ENCODE results near the gene ABHD8.
A peak's percentile ranks its signal among the peaks of the same experiment; 100 is the strongest.
"Not testable (repeated sequence)": the region's sequence is repeated elsewhere in the genome, so short reads cannot be mapped to it uniquely, and the experiment has no call there.

ABHD8 gene

GRCh38 chr19:17294051-17294891 lies 9.0 kb downstream of the ABHD8 start:
- peak; percentile 59 for DNase-seq

GRCh38 chr19:17293605-17294004 lies 9.6 kb downstream of the ABHD8 start:
- DNase-seq: no peak

- DNase-seq: peak; percentile 82
Observed at GRCh38 chr19:17292301-17293074, 10.7 kb downstream of the ABHD8 start.

GRCh38 chr19:17289489-17289888 lies 13.7 kb downstream of the ABHD8 start:
- peak; percentile 53 for DNase-seq

GRCh38 chr19:17286752-17287151 lies 16.5 kb downstream of the ABHD8 start:
- no peak for DNase-seq

GRCh38 chr19:17286263-17286662 lies 17.0 kb downstream of the ABHD8 start:
- DNase-seq: no peak

GRCh38 chr19:17285415-17286135 lies 17.6 kb downstream of the ABHD8 start:
- DNase-seq: no peak

- DNase-seq: no peak
Observed at GRCh38 chr19:17283504-17283996, 19.7 kb downstream of the ABHD8 start.

- peak; percentile 84 for DNase-seq
Observed at GRCh38 chr19:17282488-17283125, 20.6 kb downstream of the ABHD8 start.

GRCh38 chr19:17281391-17282304 lies 21.6 kb downstream of the ABHD8 start, which contains the start of gene ANKLE1:
ANKLE1 (plus strand) TSS chr19:17281901; CDS start chr19:17281921, 20 bp downstream.
- peak; percentile 66 for DNase-seq

GRCh38 chr19:17279436-17279835 lies 23.8 kb downstream of the ABHD8 start:
- no peak for DNase-seq

- DNase-seq: no peak
Observed at GRCh38 chr19:17275441-17276175, 27.6 kb downstream of the ABHD8 start.

- not testable (repeated sequence) for DNase-seq
Observed at GRCh38 chr19:17274892-17275291, 28.3 kb downstream of the ABHD8 start.

GRCh38 chr19:17268754-17269153 lies 34.5 kb downstream of the ABHD8 start:
- DNase-seq: no peak

GRCh38 chr19:17266975-17267788 lies 36.0 kb downstream of the ABHD8 start, which contains the start of gene BABAM1:
BABAM1 (plus strand) TSS chr19:17267443; CDS start chr19:17268807, 1,364 bp downstream.
- peak; percentile 95 for DNase-seq

GRCh38 chr19:17266589-17266974 lies 36.6 kb downstream of the ABHD8 start:
- no peak for DNase-seq

GRCh38 chr19:17266026-17266425 lies 37.2 kb downstream of the ABHD8 start:
- DNase-seq: no peak

- no peak for DNase-seq
Observed at GRCh38 chr19:17264641-17264979, 38.6 kb downstream of the ABHD8 start, which contains the start of gene USHBP1. USHBP1 (minus strand) TSS chr19:17264745; CDS start chr19:17264299, 446 bp downstream.
